Medulla oblongata (tissue), 1 donor: ENCODE measurements around the gene CD274.
"Not testable (repeated sequence)": the region's sequence is repeated elsewhere in the genome, so short reads cannot be mapped to it uniquely, and the experiment has no call there.

Experiments
- DNase-seq: peaks from one replicate; pipeline ENCODE4 v3.0.0-alpha.2; 2015; ENCODE audit errors: extremely low spot score

The CD274 gene

GRCh38 chr9:5438301-5439162 lies 11.8 kb upstream of the CD274 start:
- DNase-seq: no peak

DNA sequence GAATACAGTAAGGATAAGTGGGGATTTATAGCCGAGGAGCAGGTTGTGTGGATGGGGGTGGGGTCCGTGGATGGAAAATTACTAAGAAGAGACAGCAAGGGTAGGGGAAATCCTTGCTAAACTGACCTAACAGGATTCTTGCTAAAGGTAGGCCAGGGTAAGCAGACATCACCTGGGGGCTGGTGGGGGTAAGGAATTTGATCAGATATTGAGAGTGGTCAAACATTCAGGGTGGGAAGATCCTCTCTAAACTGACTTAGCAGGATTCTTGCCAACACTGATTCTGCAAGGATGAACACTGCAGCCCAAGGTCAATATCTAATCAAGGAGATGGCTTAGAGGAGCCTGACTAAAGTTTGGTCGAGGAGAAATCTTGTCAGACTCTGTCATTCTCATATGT lies 9.9 kb upstream of the CD274 start:
- no peak for DNase-seq

DNA sequence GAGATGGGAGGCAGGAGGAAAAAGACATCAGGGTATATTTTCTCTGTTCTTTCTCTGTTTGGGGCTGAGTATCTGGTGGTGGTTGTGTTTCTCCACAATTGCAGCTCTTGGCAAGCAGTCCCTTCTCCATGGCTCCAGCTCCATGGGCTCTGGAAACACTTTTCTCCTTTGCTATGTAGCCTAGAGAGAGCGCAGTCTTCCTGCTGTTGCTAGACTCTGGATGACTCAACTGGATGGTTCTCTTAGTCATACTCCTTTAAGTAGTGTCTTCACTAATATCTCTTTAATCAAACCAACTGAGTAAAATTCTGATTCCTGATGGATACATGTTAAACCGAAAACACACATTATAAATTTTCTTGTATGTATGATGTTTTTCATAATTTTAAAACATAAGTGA lies 9.3 kb upstream of the CD274 start:
- DNase-seq: no peak

DNA sequence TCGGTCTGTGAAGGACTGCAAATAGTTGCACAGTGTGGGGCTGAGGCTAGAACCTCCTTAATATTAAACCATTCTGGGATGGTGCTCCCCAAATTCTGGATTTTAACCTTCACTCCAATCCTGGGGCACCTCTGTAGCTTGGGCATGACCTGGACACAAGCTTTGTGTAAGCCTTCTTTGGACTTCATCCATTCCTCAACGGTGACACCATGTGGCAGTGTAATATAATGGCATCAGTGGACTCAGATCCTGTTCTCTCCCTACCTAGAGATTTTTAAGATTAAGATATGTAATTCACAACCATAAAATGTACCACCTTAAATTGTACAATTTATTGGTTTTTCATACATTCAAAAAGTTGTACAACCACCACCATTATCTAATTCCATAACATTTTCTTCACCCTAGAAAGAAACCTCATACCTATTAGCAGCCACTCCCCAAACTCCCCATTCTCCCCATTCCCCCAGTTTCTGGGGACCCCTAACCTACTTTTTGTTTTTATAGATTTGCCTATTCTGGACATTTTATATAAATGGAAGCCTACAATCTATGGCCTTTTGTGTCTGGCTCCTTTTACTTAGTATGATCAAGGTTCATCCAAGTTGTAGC lies 7.8 kb upstream of the CD274 start:
- peak; percentile 87 for DNase-seq

DNA sequence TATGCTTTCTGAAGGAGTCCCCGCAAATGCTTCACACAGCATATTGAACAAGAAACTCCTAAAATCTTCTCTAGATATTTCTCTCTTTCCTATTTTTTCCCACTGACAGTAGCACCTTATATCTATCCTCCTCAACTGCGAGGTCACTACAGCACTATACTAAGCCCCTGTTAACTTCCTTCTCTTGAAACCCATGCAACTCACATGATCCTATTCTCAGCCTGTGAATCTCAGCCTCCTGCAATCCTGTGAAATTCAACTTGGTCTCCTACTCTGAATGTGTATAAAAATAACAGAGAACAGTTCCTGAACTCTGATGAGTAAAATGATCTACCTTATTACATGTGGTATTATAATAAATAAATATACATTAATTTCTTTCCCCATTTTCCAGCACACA lies 6.5 kb upstream of the CD274 start:
- DNase-seq: peak; percentile 67

DNA sequence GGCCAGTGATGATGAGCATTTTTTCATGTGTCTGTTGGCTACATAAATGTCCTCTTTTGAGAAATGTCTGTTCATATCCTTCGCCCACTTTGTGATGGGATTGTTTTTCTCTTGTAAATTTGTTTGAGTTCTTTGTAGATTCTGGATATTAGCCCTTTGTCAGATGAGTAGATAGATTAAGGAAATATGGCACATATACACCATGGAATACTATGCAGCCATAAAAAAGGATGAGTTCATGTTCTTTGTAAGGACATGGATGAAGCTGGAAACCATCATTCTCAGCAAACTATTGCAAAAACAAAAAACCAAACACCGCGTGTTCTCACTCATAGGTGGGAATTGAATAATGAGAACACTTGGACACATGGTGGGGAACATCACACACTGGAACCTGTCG lies 5.2 kb upstream of the CD274 start:
- not testable (repeated sequence) for DNase-seq

- DNase-seq: no peak
These were observed 4.5 kb upstream of the CD274 start for GRCh38 chr9:5445886-5446285.

GRCh38 chr9:5446451-5447236 lies 3.7 kb upstream of the CD274 start:
- DNase-seq: no peak

- no peak for DNase-seq
These were observed 3.0 kb upstream of the CD274 start for GRCh38 chr9:5447337-5447736.

GRCh38 chr9:5448016-5448415 lies 2.3 kb upstream of the CD274 start:
- no peak for DNase-seq

GRCh38 chr9:5448461-5449435 lies 1.6 kb upstream of the CD274 start:
- no peak for DNase-seq

DNA sequence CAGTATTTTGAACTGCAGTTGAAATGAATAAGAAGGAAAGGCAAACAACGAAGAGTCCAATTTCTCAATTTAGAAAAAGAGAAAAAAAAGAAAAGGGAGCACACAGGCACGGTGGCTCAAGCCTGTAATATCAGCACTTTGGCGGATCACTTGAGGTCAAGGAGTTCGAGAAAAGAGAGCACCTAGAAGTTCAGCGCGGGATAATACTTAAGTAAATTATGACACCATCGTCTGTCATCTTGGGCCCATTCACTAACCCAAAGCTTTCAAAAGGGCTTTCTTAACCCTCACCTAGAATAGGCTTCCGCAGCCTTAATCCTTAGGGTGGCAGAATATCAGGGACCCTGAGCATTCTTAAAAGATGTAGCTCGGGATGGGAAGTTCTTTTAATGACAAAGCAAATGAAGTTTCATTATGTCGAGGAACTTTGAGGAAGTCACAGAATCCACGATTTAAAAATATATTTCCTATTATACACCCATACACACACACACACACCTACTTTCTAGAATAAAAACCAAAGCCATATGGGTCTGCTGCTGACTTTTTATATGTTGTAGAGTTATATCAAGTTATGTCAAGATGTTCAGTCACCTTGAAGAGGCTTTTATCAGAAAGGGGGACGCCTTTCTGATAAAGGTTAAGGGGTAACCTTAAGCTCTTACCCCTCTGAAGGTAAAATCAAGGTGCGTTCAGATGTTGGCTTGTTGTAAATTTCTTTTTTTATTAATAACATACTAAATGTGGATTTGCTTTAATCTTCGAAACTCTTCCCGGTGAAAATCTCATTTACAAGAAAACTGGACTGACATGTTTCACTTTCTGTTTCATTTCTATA lies 602 bp upstream of the CD274 start:
- DNase-seq: peak; percentile 62

DNA sequence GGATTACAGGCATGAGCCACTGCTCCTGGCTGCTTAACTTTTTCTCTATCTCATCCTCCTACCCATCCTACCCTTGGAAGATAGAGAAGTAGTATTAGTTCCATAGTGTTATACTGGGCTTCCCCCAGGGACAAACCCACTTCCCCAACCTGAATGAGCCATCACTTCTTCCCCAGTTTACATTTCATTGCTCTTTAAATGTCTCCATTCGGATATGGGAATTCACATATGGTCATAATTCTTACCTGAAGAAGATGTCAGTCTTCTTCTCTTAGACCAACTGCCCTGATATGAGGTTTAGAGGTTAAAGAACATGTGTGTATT lies 1.9 kb downstream of the CD274 start:
- no peak for DNase-seq

DNA sequence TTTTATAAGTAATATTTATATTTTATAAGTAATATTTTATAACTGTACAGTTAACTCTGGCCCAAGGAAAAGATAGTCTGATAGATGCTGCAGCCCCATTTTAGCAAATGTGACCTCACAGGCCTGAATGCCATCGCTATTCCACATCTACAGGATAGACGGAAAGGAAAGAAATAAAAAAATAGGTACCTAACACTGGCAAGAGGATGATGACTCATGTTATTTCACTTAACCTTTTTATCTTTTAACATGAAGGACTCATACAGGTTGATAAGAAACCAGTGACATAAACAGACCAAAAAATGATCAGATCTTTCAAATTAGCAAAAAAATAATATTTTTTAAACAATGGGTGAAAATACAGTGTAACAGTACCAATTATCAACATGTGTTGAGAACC lies 2.7 kb downstream of the CD274 start:
- DNase-seq: no peak

DNA sequence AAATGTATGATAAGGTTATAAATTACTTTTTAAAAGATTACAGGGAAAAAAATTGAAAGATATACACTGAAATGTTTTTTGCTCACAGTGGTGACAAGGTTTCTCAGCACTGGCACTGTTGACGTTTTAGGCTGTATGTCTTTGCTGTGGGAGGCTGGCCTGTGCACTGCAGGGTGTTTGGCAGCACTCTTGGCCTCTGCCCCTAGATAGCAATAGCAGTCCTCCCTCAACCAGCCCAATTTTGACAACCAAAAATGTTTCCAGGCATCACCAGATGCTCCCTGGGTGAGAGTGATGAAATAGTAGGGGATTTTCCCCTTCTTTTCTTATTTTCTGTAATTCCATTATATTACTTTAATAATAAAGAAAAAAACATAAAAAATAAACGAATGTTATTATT lies 3.3 kb downstream of the CD274 start:
- DNase-seq: no peak

DNA sequence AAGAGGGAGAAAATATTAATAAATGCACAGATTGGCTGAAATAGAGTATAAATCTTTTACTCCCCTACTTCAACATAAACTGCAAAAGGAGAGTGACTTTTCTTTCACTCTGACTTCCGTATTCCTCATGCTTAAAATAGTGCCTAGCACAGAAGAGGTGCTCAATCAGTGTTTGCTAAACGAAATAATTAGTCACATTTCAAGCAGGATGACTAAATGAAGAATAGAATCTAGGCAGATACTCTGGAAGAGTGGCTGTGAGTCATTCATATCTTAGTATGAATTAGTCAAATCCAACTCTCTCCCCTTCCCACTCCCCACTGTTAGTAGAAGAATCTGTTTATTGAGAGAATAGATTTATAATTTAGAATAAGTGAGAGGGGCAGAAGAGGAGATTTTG lies 4.8 kb downstream of the CD274 start:
- DNase-seq: no peak

GRCh38 chr9:5459289-5459829 lies 9.0 kb downstream of the CD274 start:
- DNase-seq: no peak

- DNase-seq: no peak
These were observed 9.8 kb downstream of the CD274 start for GRCh38 chr9:5460157-5460556.

DNA sequence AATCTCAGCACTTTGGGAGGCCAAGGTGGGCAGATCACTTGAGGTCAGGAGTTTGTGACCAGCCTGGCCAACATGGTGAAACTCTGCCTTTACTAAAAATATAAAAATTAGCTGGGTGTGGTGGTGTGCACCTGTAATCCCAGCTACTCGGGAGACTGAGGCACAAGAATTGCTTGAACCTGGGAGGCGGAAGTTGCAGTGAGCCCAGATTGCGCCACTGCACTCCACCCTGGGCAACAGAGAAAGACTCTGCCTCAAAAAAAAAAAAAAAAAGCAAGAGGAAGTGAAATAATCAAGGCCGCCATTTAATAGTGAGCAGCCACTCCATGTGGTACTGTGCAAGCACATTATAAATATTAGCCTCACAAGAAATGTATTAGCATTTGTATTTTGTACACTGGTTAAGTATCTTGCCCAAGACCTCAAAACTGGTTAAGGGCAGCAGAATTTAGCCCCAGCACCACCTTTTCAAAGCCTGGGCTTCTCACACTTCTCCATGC lies 14.5 kb downstream of the CD274 start:
- not testable (repeated sequence) for DNase-seq

GRCh38 chr9:5466005-5466404 lies 15.7 kb downstream of the CD274 start:
- DNase-seq: no peak
